AG09319 (cell line): ENCODE results near the gene CPVL.

Experiments
- DNase-seq: peaks from one replicate; pipeline ENCODE4 v3.0.0-alpha.2; 2010; ENCODE audit warnings: low read depth; ENCODE audit errors: extremely low read depth
- TF ChIP-seq, protein P1 (sequence below): IDR thresholded peaks from 2 replicates; pipeline ENCODE4 v1.5.1; 2011; ENCODE audit warnings: low read depth, mild to moderate bottlenecking, inconsistent platforms, low read length, moderate library complexity

The CPVL gene

DNA sequence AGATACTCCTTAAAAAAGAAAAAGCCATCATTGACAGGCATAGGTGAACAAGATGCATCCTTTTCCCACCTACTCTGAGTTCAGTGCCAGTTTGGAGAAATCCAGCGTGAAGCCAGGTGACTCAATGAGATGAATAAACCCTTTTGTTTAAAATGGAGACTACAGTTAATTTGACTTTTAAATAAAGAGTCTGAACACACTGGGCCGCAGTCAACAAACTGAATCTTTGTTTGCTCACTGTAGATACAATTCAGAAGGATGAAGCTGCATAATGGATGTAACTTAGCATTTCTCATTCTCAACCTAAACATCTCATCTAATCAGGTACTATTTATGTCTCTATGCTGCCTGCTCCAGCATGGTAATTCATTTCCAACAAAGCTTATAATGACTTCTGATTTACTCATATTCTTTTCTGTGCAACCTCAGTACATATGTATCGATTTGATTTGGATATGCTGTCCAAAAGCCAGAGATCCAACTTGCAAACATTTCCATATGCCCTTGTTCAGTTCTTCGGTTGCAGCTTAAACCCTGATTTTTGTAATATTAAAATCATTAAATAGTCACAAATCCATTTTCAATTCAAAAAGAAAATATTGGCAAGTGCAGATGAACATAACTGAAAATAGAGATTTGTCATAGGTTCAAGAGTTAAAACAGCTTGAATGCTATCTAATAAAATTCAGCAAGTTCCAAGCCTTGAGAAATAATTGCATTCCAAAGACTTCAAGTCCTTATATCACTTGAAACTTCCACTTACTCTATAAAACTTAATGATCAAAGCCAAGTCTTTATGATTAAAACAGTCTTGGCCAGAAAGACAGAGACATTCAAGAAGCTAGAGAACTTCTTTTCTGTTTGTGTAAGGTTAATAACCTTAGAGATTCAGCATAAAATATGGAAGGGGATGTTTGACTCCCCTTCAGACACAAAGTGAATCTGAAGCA, 67.8 kb downstream of the CPVL start:
- TF ChIP-seq, protein P1, sequence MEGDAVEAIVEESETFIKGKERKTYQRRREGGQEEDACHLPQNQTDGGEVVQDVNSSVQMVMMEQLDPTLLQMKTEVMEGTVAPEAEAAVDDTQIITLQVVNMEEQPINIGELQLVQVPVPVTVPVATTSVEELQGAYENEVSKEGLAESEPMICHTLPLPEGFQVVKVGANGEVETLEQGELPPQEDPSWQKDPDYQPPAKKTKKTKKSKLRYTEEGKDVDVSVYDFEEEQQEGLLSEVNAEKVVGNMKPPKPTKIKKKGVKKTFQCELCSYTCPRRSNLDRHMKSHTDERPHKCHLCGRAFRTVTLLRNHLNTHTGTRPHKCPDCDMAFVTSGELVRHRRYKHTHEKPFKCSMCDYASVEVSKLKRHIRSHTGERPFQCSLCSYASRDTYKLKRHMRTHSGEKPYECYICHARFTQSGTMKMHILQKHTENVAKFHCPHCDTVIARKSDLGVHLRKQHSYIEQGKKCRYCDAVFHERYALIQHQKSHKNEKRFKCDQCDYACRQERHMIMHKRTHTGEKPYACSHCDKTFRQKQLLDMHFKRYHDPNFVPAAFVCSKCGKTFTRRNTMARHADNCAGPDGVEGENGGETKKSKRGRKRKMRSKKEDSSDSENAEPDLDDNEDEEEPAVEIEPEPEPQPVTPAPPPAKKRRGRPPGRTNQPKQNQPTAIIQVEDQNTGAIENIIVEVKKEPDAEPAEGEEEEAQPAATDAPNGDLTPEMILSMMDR: no peak
- no peak for DNase-seq

DNA sequence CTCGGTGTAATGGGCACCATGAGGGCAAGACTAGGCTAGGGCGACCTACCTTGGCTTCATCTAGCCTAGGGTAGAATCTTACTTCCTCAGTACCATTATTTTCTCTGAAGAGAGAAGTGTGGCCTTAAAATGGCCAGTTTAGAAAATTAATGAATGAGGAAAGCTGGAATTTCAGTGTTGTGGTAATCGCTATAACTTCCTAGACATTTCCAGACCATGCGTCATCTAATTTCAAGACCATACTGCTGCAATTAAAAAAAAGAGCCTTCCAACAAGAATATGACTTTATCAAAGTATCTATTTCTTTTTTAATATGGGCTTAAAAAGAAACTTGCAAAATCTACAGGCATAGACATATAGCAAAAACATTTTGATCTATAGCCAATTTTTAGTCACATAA, 68.5 kb downstream of the CPVL start:
- DNase-seq: no peak
- TF ChIP-seq, protein P1: no peak

DNA sequence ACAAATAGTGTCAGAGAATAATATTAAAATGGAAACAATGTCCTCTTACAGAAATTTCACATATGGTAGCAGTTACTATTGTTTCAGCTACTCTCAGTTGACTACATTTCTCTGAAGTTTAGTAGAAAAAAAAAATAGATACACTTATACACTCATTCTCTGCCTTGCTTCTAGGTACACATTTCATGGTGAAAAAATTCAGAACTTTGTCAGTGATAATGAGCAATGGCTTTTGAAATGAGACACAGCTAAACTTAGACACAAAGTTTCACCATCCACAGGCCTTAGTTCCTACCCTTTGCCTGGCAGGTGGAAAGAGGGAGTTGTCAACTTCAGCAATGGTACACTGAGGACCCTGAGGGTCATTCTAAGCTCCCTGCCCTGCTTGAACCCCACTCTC, 69.2 kb downstream of the CPVL start:
- DNase-seq: no peak
- TF ChIP-seq, protein P1: no peak

DNA sequence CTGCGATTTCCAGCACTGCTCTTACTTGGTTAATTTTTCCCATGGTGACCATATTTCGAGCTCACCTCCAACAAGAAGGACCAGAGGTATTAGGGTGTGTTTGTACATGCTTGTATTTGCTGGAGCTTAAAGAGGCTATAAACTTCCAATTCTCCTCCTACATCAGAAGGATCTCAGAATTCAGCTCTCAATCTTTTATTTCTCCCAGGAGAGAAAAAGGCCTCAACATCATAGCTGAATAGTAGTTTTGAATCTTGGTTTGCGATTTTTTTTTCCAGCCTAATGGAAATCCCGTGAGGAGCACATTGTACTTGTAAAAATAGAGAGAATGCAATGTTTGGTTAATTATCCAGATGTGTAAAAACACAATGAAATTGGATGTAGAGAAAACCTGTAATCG, 69.7 kb downstream of the CPVL start:
- TF ChIP-seq, protein P1: no peak
- no peak for DNase-seq

DNA sequence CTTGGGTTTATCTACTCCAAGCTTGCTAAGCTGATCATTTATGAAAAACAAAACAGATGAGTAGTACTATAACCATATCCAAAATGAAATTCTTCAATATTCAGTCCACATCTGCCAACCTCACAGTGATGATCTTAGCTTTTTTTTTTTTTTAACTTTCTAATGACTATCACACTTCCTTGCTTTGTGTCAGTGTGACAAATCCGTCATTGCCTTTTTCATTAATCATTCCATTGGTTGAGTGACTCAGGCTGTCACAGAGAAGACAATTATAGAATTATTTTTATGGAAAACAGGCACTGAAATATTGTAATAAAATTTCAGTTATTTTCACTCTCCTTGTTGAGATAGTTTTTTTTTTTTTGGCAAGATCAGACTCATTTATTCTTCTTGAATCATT, 70.7 kb downstream of the CPVL start:
- TF ChIP-seq, protein P1: no peak
- DNase-seq: no peak

DNA sequence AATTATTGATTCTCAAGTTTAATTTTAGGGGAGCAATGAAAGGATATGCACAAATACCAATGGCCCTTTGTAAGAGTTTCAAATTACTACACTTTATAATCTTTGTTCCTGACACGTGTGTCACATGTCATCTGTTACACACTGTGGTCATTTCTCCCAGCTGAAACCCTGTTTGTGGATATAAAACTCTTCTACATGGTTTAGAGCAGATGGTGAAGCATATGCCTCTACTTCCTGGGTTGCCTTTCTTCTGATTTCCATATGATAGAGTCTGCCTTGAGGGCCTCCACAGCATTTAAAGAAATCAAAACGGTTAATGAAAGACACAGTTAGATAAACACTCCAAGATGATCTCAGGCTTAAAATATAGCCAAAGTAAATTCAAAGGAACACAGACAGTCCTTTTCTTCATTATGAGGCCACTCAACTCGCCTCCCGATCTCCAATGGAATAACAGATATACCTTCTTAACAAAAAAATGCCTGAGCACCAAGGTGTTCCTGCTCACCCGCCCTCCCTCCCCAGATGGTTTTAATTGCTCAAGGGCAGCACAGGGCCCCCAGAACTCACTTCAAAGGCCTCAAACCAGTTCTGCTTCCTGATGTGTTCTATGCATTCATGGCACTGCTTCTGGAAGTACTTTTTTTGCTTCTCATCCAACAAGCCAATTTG, 75.0 kb downstream of the CPVL start:
- no peak for DNase-seq
- TF ChIP-seq, protein P1: no peak

DNA sequence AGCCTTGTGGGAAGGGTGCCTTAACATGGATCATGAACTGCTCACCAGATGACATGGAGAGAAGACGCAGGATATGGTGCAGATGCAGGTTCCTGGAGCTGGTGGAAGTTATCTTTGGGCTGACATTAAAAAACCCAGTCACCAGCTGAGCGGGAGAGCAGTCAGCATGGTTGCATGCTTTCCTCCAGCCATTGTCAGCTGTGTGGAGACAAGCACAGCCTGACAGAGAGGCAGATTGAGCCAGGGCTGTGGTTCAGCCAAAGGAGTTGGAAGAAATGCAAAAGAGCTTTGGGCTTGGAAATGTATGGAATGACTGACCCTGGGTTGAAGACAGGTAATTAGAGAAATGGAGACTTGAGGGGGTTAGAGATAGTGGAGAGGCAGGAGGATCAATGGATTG, 79.7 kb downstream of the CPVL start:
- DNase-seq: no peak
- TF ChIP-seq, protein P1: no peak
